HCT116 (cell line): ENCODE data around the gene MCFD2. TPM values are rescaled to one million over a fixed set of nuclear protein-coding genes. Genes with fewer than 3 reads are reported as not detected.

Experiments
- ATAC-seq: fragments of 200-7000 bp; cut with Tn5 transposase; 2 replicates; pipeline ENCODE4 v1.9.1; 2020; ENCODE audit warnings: mild to moderate bottlenecking, moderate library complexity
- BruUV-seq: library from RNA; stranded (reverse); fragments of 400-500 nt; replicated peaks from 2 replicates; lab custom pipeline; 2021; lab: Mats Ljungman, UMichigan
- CTCF ChIA-PET: fragments of 300-600 bp; sonication (Branson Sonifier 250); formaldehyde crosslinking; loops from one replicate; lab custom pipeline; 2021; ENCODE audit warnings: antibody characterized with exemption; lab: Charles Lee
- POLR2A ChIA-PET: fragments of 300-600, 350-600 bp; sonication (Branson Sonifier 250); formaldehyde crosslinking; loops from one replicate; lab custom pipeline; 2021; ENCODE audit warnings: antibody characterized with exemption; lab: Charles Lee
- RAD21 ChIA-PET, 2 experiments: fragments of 300-600 bp; sonication (Branson Sonifier 250); formaldehyde crosslinking; loops; one replicate each; lab custom pipeline; 2023; ENCODE audit warnings: low total read pairs in 2 of 2; ENCODE audit not compliant: uncharacterized antibody in 2 of 2, unreplicated experiment in 2 of 2, low non-redundant PET in 1 of 2; lab: Charles Lee
- DNase-seq: peaks from one replicate; pipeline ENCODE4 v3.0.0-alpha.2; 2010; ENCODE audit warnings: low read depth, low spot score
- H2AFZ ChIP-seq: fragments of 200-600 bp; shearing (Covaris generic), sonication (generic); 2 replicates; pipeline ENCODE4 v1.6.1; 2017; ENCODE audit warnings: low read depth, mixed run types, mixed read lengths, antibody characterized with exemption, low read length; ENCODE audit not compliant: poor library complexity, severe bottlenecking
- H3K27ac ChIP-seq: 2 replicates; pipeline ENCODE4 v1.5.1; 2012; ENCODE audit warnings: low read depth, low read length
- H3K27me3 ChIP-seq: fragments of 200-600 bp; sonication (generic); 2 replicates; pipeline ENCODE4 v1.6.1; 2016; ENCODE audit warnings: mixed run types, low read length, mixed read lengths; ENCODE audit not compliant: insufficient read depth
- H3K36me3 ChIP-seq, 2 experiments: fragments of 200-500 bp in 1 of 2; fragments of 200-600 bp in 1 of 2; sonication (Bioruptor generic) in 1 of 2; sonication (generic) in 1 of 2; 2 replicates each; pipeline versions ENCODE4 v1.5.1 to v1.6.1; 2014 to 2016; ENCODE audit warnings: low read length in 2 of 2, inconsistent platforms in 1 of 2, mixed read lengths in 1 of 2, mixed run types in 1 of 2; ENCODE audit not compliant: insufficient read depth in 2 of 2, control insufficient read depth in 1 of 2
- H3K4me1 ChIP-seq, 2 experiments: fragments of 200-600 bp in 1 of 2; sonication (generic) in 1 of 2; 2 replicates each; pipeline versions ENCODE4 v1.5.1 to v1.6.1; 2012 to 2017; ENCODE audit warnings: low read length in 2 of 2, inconsistent platforms in 1 of 2, mild to moderate bottlenecking in 1 of 2, mixed read lengths in 1 of 2, mixed run types in 1 of 2, moderate library complexity in 1 of 2; ENCODE audit not compliant: insufficient read depth in 2 of 2, control insufficient read depth in 1 of 2
- H3K4me2 ChIP-seq: fragments of 200-600 bp; sonication (generic); 2 replicates; pipeline ENCODE4 v1.6.1; 2017; ENCODE audit warnings: mixed run types, low read length, mixed read lengths
- H3K4me3 ChIP-seq, 2 experiments: fragments of 200-600 bp in 1 of 2; sonication (generic) in 1 of 2; replicated peaks in 1 of 2; 2 replicates each; pipeline ENCODE4 v1.5.1; 2011 to 2016; ENCODE audit warnings: low read length in 2 of 2, control low read depth in 1 of 2, low read depth in 1 of 2, mild to moderate bottlenecking in 1 of 2, mixed read lengths in 1 of 2, mixed run types in 1 of 2
- H3K79me2 ChIP-seq: fragments of 200-600 bp; sonication (generic); 2 replicates; pipeline ENCODE4 v1.6.1; 2017; ENCODE audit warnings: mild to moderate bottlenecking, mixed run types, low read length, moderate library complexity, mixed read lengths; ENCODE audit not compliant: insufficient read depth
- H3K9ac ChIP-seq: fragments of 200-600 bp; sonication (generic); 2 replicates; pipeline ENCODE4 v1.6.1; 2016; ENCODE audit warnings: low read length, mixed read lengths
- H3K9me2 ChIP-seq: fragments of 200-600 bp; sonication (generic), shearing (Covaris generic); 2 replicates; pipeline ENCODE4 v1.6.1; 2017; ENCODE audit warnings: mixed run types, mild to moderate bottlenecking, moderate library complexity; ENCODE audit not compliant: insufficient read depth
- H3K9me3 ChIP-seq, 2 experiments: fragments of 200-500 bp in 1 of 2; fragments of 200-600 bp in 1 of 2; sonication (Bioruptor generic) in 1 of 2; sonication (generic) in 1 of 2; 2 replicates each; pipeline ENCODE4 v1.6.1; 2014 to 2017; ENCODE audit warnings: low read length in 2 of 2, mixed read lengths in 2 of 2, inconsistent platforms in 1 of 2, low read depth in 1 of 2, mild to moderate bottlenecking in 1 of 2, mixed run types in 1 of 2, moderate library complexity in 1 of 2; ENCODE audit not compliant: control insufficient read depth in 1 of 2, insufficient read depth in 1 of 2
- H4K20me1 ChIP-seq: fragments of 200-600 bp; sonication (generic), shearing (Covaris generic); 2 replicates; pipeline ENCODE4 v1.6.1; 2017; ENCODE audit warnings: mixed run types, mild to moderate bottlenecking, moderate library complexity; ENCODE audit not compliant: insufficient read depth
- CBX3 ChIP-seq: IDR thresholded peaks from 2 replicates; pipeline ENCODE4 v1.6.1; 2012; ENCODE audit warnings: low read depth
- ELF1 ChIP-seq: IDR thresholded peaks from 2 replicates; pipeline ENCODE4 v1.6.1; 2012; ENCODE audit warnings: low read depth, borderline replicate concordance
- EZH2 ChIP-seq: fragments of 200-600 bp; sonication (generic); IDR thresholded peaks from 2 replicates; pipeline ENCODE4 v1.6.1; 2017; ENCODE audit warnings: antibody characterized with exemption, mixed run types
- EZH2phosphoT487 ChIP-seq: fragments of 200-600 bp; IDR thresholded peaks from 2 replicates; pipeline ENCODE4 v1.6.1; 2018; ENCODE audit warnings: antibody characterized with exemption, borderline replicate concordance
- FOSL1 ChIP-seq: IDR thresholded peaks from 2 replicates; pipeline ENCODE4 v1.6.1; 2012; ENCODE audit warnings: low read depth
- JUND ChIP-seq: IDR thresholded peaks from 2 replicates; pipeline ENCODE4 v1.6.1; 2012
- MAX ChIP-seq: IDR thresholded peaks from 2 replicates; pipeline ENCODE4 v1.6.1; 2012
- POLR2A ChIP-seq: IDR thresholded peaks from 2 replicates; pipeline ENCODE4 v1.7.0; 2011; ENCODE audit warnings: borderline replicate concordance; ENCODE audit not compliant: insufficient read depth, insufficient read length; ENCODE audit errors: extremely low read depth
- RAD21 ChIP-seq: IDR thresholded peaks from 2 replicates; pipeline ENCODE4 v1.6.1; 2012; ENCODE audit warnings: low read depth, mild to moderate bottlenecking
- REST ChIP-seq: IDR thresholded peaks from 2 replicates; pipeline ENCODE4 v1.6.1; 2012; ENCODE audit warnings: low read depth
- SIN3A ChIP-seq: IDR thresholded peaks from 2 replicates; pipeline ENCODE4 v1.6.1; 2012; ENCODE audit warnings: low read depth
- SP1 ChIP-seq: IDR thresholded peaks from 2 replicates; pipeline ENCODE4 v1.6.1; 2012; ENCODE audit warnings: low read depth
- SRF ChIP-seq: IDR thresholded peaks from 2 replicates; pipeline ENCODE4 v1.6.1; 2012; ENCODE audit warnings: low read depth
- TCF7L2 ChIP-seq: IDR thresholded peaks from 2 replicates; pipeline ENCODE4 v1.7.0; 2011; ENCODE audit warnings: borderline replicate concordance, inconsistent platforms; ENCODE audit not compliant: insufficient read depth, insufficient read length; ENCODE audit errors: extremely low read depth
- ZFX ChIP-seq: fragments of 450-650 bp; IDR thresholded peaks from 2 replicates; pipeline ENCODE4 v1.6.1; 2017
- ZNF274 ChIP-seq: fragments of 200-500 bp; sonication (Bioruptor generic); IDR thresholded peaks from 2 replicates; pipeline ENCODE4 v1.6.1; 2014; ENCODE audit warnings: mild to moderate bottlenecking, low read depth, low read length, inconsistent platforms
- intact Hi-C: fragments of 100-400 bp; cut with micrococcal nuclease; formaldehyde crosslinking; loops from 2 replicates; pipeline ENCODE4 v1.10.0; 2022
- total RNA-seq: library from RNA; stranded (reverse); gene quantifications from one replicate; pipeline ENCODE4 v1.2.1, GENCODE V29; 2021; ENCODE audit not compliant: unreplicated experiment

The MCFD2 gene
- total RNA-seq, 1 experiment from 2014 or later = 73.9 TPM

- POLR2A ChIA-PET = no interaction called here
- Histone ChIP-seq H3K9me2 (no peaks in the 10 kb centered on the region), H3K9me3 (peaks cover 9 to 11% of the 10 kb centered on the region in 2 experiments; a peak in 1 of 4 replicates), H3K79me2 (no peaks in the 10 kb centered on the region), H3K27ac (no peak overlapping the region), H3K9ac (no peak overlapping the region), H3K27me3 (no peaks in the 10 kb centered on the region), H2AFZ (no peak overlapping the region), H3K4me3 (no peak overlapping the region), H4K20me1 (no peaks in the 10 kb centered on the region), H3K4me1 (peaks cover 3 to 27% of the 10 kb centered on the region in 2 experiments; a peak in 2 of 4 replicates), H3K4me2 (no peak overlapping the region), H3K36me3 (no peaks in the 10 kb centered on the region)
- RAD21 ChIA-PET = no interaction called here
- CTCF ChIA-PET = interaction anchor here (1.1 kb wide), 1 partner anchor 14 kb away, joined by 3 read pairs; no protein-coding TSS in a partner anchor
- TF ChIP-seq MAX (no peak), EZH2phosphoT487 (no peak), RAD21 (no peak), CBX3 (no peak), EZH2 (no peak), ZNF274 (no peak), SP1 (no peak), ELF1 (no peak), JUND (no peak), ZFX (no peak), FOSL1 (no peak), TCF7L2 (no peak), SRF (no peak), REST (no peak), SIN3A (no peak), POLR2A (no peak)
- ATAC-seq (no peak), DNase-seq (no peak)
- no TSS peak for BruUV-seq
- intact Hi-C loops = no loop called here
These were observed 8.4 kb upstream of the MCFD2 start for GRCh38 chr2:46924038-46924437.
